HL-60 (cell line): ENCODE measurements around the gene TRPV2.

Experiments
- DNase-seq, 2 experiments: peaks; one replicate each; pipeline ENCODE4 v3.0.0-alpha.2; 2010 to 2020; ENCODE audit warnings: low read depth in 1 of 2, low spot score in 1 of 2
- H3K27ac ChIP-seq: fragments of 250-450 bp; sonication (Bioruptor Pico); replicated peaks from 2 replicates; pipeline ENCODE4 v1.5.1; 2020; ENCODE audit warnings: mild to moderate bottlenecking, moderate library complexity
- H3K27me3 ChIP-seq: fragments of 250-450 bp; sonication (Bioruptor Pico); 2 replicates; pipeline ENCODE4 v1.5.1; 2021; ENCODE audit warnings: mild to moderate bottlenecking, moderate library complexity; ENCODE audit not compliant: insufficient read depth, poor library complexity, severe bottlenecking
- H3K4me3 ChIP-seq: replicated peaks from 2 replicates; pipeline ENCODE4 v1.5.1; 2011; ENCODE audit warnings: mild to moderate bottlenecking, control low read depth, low read length; ENCODE audit not compliant: insufficient read depth
- GABPA ChIP-seq: IDR thresholded peaks from 2 replicates; pipeline ENCODE4 v1.6.1; 2012; ENCODE audit warnings: low read depth
- POLR2AphosphoS5 ChIP-seq: IDR thresholded peaks from 2 replicates; pipeline ENCODE4 v1.6.1; 2012; ENCODE audit warnings: low read depth
- REST ChIP-seq: IDR thresholded peaks from 2 replicates; pipeline ENCODE4 v1.6.1; 2012; ENCODE audit warnings: low read depth; ENCODE audit not compliant: insufficient replicate concordance
- SPI1 ChIP-seq: IDR thresholded peaks from 2 replicates; pipeline ENCODE4 v1.6.1; 2012; ENCODE audit warnings: low read depth, mild to moderate bottlenecking, borderline replicate concordance
- TF ChIP-seq, protein P1 (sequence below): IDR thresholded peaks from one replicate; pipeline ENCODE4 v1.5.1; 2011; ENCODE audit warnings: low read length, control low read depth, inconsistent platforms; ENCODE audit not compliant: insufficient read depth

The TRPV2 gene

DNA sequence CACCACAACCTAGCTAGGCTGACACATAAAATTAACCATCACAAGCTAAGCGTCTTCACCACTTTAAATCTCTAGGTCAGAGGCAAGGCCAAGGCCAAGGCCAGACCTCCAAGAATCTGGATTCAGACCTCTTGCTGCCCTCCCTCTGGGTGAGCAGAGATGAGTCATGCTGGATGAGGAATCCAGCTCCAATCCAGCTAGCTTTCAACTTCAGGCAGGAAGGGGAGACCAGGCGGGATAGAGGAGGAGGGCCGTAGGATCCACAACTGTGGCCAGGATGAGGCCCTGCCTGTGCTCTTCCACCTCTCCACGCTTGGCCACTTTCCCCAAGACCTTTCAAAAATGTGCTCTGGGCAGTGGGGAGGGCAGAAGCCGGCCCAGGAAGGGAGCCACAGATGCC, 61.9 kb downstream of the TRPV2 start:
- no peak overlapping the region for H3K27ac ChIP-seq
- H3K4me3 ChIP-seq, result no peak overlapping the region
- no peaks in the 10 kb centered on the region for H3K27me3 ChIP-seq
- TF ChIP-seq SPI1 (no peak), GABPA (no peak), POLR2AphosphoS5 (no peak), REST (no peak)
- TF ChIP-seq, protein P1, sequence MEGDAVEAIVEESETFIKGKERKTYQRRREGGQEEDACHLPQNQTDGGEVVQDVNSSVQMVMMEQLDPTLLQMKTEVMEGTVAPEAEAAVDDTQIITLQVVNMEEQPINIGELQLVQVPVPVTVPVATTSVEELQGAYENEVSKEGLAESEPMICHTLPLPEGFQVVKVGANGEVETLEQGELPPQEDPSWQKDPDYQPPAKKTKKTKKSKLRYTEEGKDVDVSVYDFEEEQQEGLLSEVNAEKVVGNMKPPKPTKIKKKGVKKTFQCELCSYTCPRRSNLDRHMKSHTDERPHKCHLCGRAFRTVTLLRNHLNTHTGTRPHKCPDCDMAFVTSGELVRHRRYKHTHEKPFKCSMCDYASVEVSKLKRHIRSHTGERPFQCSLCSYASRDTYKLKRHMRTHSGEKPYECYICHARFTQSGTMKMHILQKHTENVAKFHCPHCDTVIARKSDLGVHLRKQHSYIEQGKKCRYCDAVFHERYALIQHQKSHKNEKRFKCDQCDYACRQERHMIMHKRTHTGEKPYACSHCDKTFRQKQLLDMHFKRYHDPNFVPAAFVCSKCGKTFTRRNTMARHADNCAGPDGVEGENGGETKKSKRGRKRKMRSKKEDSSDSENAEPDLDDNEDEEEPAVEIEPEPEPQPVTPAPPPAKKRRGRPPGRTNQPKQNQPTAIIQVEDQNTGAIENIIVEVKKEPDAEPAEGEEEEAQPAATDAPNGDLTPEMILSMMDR, result no peak
- no peak for DNase-seq

DNA sequence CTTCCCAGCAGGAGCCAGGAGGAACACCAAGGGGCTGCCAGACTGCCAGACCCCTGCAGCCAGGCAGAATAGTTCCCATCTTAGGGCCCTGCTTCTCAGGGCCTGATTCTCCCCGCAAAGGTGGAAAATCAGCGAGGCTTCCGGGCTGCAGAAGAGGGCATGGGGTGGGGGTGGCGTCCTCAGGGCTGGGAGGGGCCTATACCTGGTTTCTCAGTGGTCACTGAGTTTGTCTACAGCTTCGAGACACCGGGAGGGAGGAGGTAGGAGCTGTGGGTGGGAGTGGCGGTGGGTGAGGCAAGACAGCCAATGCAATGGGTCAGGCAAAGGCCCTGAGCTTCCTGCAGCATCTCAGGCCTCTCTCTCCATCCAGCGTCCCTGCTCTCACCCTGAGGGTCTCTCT, 62.3 kb downstream of the TRPV2 start:
- H3K27me3 ChIP-seq, result no peaks in the 10 kb centered on the region
- H3K4me3 ChIP-seq, result no peak overlapping the region
- TF ChIP-seq POLR2AphosphoS5 (no peak), SPI1 (no peak), REST (no peak), GABPA (no peak)
- TF ChIP-seq, protein P1, result no peak
- H3K27ac ChIP-seq, result no peak overlapping the region
- no peak for DNase-seq

GRCh38 chr17:16478649-16479048, 63.3 kb downstream of the TRPV2 start:
- Histone ChIP-seq H3K4me3 (no peak overlapping the region), H3K27ac (no peak overlapping the region), H3K27me3 (no peaks in the 10 kb centered on the region)
- no peak for DNase-seq
- TF ChIP-seq, protein P1, result no peak
- no peak for TF ChIP-seq SPI1
- no peak for TF ChIP-seq GABPA
- no peak for TF ChIP-seq POLR2AphosphoS5
- no peak for TF ChIP-seq REST
